Stomach (tissue), 9 donors: Measurements from ENCODE around the gene PFKFB1. TPM values are rescaled to one million over a fixed set of nuclear protein-coding genes. Genes with fewer than 3 reads are reported as not detected.

Experiments used
- DNase-seq, 2 donors: peaks; one replicate each; pipeline versions ENCODE4 v3.0.0 to v3.0.0-alpha.2; 2013 to 2019
- H3K27ac ChIP-seq, 5 donors: fragments of 200-600 bp in 4 of 5; sonication (generic) in 4 of 5; one replicate each; pipeline ENCODE4 v1.5.1; 2013 to 2019; ENCODE audit warnings: mild to moderate bottlenecking in 1 of 5, moderate library complexity in 1 of 5
- H3K27me3 ChIP-seq, 3 donors: fragments of 200-600 bp; sonication (generic); one replicate each; pipeline ENCODE4 v1.5.1; 2017 to 2019; ENCODE audit warnings: mixed run types in 1 of 3
- H3K36me3 ChIP-seq, 4 donors: fragments of 200-600 bp; sonication (generic); 1 replicate in 3 of 4; 2 replicates in 1 of 4; pipeline ENCODE4 v1.5.1; 2016 to 2019
- H3K4me1 ChIP-seq, 4 donors: fragments of 200-600 bp; sonication (generic); one replicate each; pipeline ENCODE4 v1.5.1; 2016 to 2019
- H3K4me3 ChIP-seq, 4 donors: fragments of 200-600 bp; sonication (generic) in 3 of 4; one replicate each; pipeline ENCODE4 v1.5.1; 2016 to 2019; ENCODE audit warnings: mild to moderate bottlenecking in 1 of 4
- H3K9me3 ChIP-seq, 4 donors: fragments of 200-600 bp; sonication (generic); one replicate each; pipeline ENCODE4 v1.5.1; 2016 to 2019
- CTCF ChIP-seq, 7 experiments: fragments of 450-650 bp in 4 of 7; fragments of 200-600 bp in 3 of 7; sonication (generic) in 3 of 7; IDR thresholded peaks; one replicate each; pipeline ENCODE4 v1.5.1; 2016 to 2019; ENCODE audit warnings: antibody characterized with exemption in 7 of 7, control low read depth in 2 of 7, mild to moderate bottlenecking in 1 of 7
- EP300 ChIP-seq: sonication (generic); formaldehyde crosslinking; IDR thresholded peaks from one replicate; pipeline ENCODE4 v1.6.1; 2017; ENCODE audit warnings: antibody characterized with exemption
- POLR2A ChIP-seq, 4 donors: fragments of 450-650 bp; IDR thresholded peaks; one replicate each; pipeline ENCODE4 v1.6.1; 2016; ENCODE audit warnings: antibody characterized with exemption in 4 of 4, control low read depth in 2 of 4, mild to moderate bottlenecking in 1 of 4, moderate library complexity in 1 of 4
- POLR2AphosphoS5 ChIP-seq, 3 donors: sonication (generic); formaldehyde crosslinking; IDR thresholded peaks; one replicate each; pipeline ENCODE4 v1.6.1; 2016; ENCODE audit warnings: antibody characterized with exemption in 3 of 3
- WGBS, 5 donors: extraction: QIAGEN DNeasy Blood & Tissue Kit in 3 of 5; methylation state at CpG; one replicate each; pipeline versions ENCODE4 v1.1.5 to v1.1.7; 2013 to 2018; 5-methylcytosine and 5-hydroxymethylcytosine counted together
- intact Hi-C: fragments of 100-400 bp; cut with DNase I; formaldehyde crosslinking; loops from one replicate; pipeline ENCODE4 v1.15.1; 2023; ENCODE audit warnings: low total_unique reads
- polyA plus RNA-seq, 3 donors: library from polyadenylated mRNA; stranded (reverse); fragments of 200-250 nt; gene quantifications; one replicate each; pipeline ENCODE4 v1.2.3, GENCODE V29; 2013
- total RNA-seq, 5 donors: library from RNA; depleted of rRNA; stranded (reverse); fragments of >200 nt; gene quantifications; one replicate each; pipeline versions ENCODE4 v1.1.0 to v1.2.3, GENCODE V29; 2014 to 2016
- donor health status: healthy with polysubstance abuse.
- donor health status: Bipolar disorder and iron deficiency.
- donor health status: healthy.

Gene PFKFB1
- total and polyA plus RNA-seq, 8 donors = 0.25 to 2.0 (median 0.57) TPM; not detected in 4

- H3K4me3 ChIP-seq = no peak overlapping the region
- DNase-seq = no peak
- 35 to 72% (median 61%) methylated on average over 5 to 9 of the region's 9 CpGs for WGBS, 5 donors
- peaks cover 0 to 21% (median 13%) of the 10 kb centered on the region in 4 donors for H3K4me1 ChIP-seq
- TF ChIP-seq POLR2AphosphoS5 (IDR thresholded peaks at IDR 0.05) (no peak), POLR2A (IDR thresholded peaks at IDR 0.05) (no peak), CTCF (IDR thresholded peaks at IDR 0.05) (no peak), EP300 (no peak)
- peak overlapping the region in 1 of 5 donors; percentile 50 for H3K27ac ChIP-seq
- H3K9me3 ChIP-seq = no peaks in the 10 kb centered on the region
- H3K27me3 ChIP-seq = no peaks in the 10 kb centered on the region
- peaks cover 0 to 35% (median 30%) of the 10 kb centered on the region in 4 donors for H3K36me3 ChIP-seq
- intact Hi-C loops = no loop called here
Measured at GRCh38 chrX:55008571-55009358, 14.8 kb upstream of the PFKFB1 start.

DNA sequence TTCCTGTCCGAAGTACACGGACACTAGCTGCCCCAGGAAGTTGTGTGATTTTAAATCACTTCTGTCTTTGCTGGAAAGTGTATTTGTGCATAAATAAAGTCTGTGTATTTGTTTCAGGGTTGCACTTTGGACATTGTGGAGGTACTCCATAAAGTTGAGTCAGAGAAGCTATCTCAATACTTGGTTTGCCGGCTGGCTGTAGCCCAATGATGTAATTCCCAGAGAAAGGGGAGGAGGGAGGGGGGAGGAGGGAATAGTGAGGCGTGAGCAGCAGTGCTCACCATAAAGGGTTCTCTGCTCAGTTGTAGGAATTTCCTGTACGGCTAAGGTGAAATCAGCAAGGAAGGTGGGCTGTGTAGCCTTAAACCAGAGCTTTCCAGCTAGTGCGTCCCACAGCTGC, 13.7 kb upstream of the PFKFB1 start:
- H3K4me3 ChIP-seq = no peak overlapping the region
- 13 to 54% (median 47%) methylated on average over 5 to 6 of the region's 6 CpGs for WGBS, 5 donors
- H3K9me3 ChIP-seq = no peaks in the 10 kb centered on the region
- peaks cover 0 to 46% (median 41%) of the 10 kb centered on the region in 4 donors for H3K36me3 ChIP-seq
- TF ChIP-seq CTCF (IDR thresholded peaks at IDR 0.05) = no peak
- no peak for TF ChIP-seq EP300
- TF ChIP-seq POLR2A (IDR thresholded peaks at IDR 0.05) = no peak
- peak in 1 of 3 donors; percentile 27 for TF ChIP-seq POLR2AphosphoS5 (IDR thresholded peaks at IDR 0.05)
- H3K27me3 ChIP-seq = no peaks in the 10 kb centered on the region
- DNase-seq = peak; percentile 51 to 67
- intact Hi-C loops = no loop called here
- H3K4me1 ChIP-seq = peaks cover 0 to 21% (median 13%) of the 10 kb centered on the region in 4 donors
- H3K27ac ChIP-seq = peak overlapping the region in 4 of 5 donors; percentile 5 to 71 (median 66)

DNA sequence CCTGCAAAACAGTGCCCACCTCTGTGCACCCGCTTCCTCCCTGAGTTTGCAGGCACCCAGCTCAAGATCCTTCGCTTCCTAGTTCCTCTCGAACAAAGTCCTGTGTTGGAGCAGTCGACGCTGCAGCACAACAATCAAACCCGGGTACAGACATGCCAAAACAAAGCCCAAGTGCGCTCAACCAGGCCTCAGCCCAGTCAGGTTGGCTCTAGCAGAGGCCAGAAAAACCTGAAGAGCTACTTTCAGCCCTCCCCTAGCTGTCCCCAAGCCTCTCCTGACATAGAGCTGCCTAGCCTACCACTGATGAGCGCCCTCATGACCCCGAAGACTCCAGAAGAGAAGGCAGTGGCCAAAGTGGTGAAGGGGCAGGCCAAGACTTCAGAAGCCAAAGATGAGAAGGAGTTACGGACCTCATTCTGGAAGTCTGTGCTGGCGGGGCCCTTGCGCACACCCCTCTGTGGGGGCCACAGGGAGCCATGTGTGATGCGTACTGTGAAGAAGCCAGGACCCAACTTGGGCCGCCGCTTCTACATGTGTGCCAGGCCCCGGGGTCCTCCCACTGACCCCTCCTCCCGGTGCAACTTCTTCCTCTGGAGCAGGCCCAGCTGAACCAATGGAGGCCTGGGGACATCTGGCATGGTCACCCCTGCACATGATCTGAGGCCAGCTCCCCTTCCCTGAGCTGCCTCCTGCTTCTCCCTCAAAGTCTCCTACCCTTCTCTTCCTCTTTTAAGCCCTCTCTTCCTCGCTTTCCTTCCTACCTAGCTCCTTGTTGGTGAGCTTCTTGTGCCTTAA, 13.0 kb upstream of the PFKFB1 start:
- Histone ChIP-seq H3K4me1 (peaks cover 0 to 21% (median 13%) of the 10 kb centered on the region in 4 donors), H3K36me3 (peaks cover 0 to 52% (median 46%) of the 10 kb centered on the region in 4 donors), H3K4me3 (no peak overlapping the region), H3K27me3 (no peaks in the 10 kb centered on the region), H3K9me3 (no peaks in the 10 kb centered on the region), H3K27ac (peak overlapping the region; percentile 5 to 71 (median 63))
- 81 to 93% (median 83%) methylated on average over 12 to 18 of the region's 18 CpGs for WGBS, 5 donors
- TF ChIP-seq POLR2AphosphoS5 (IDR thresholded peaks at IDR 0.05) = no peak
- TF ChIP-seq POLR2A (IDR thresholded peaks at IDR 0.05) = no peak
- TF ChIP-seq EP300 = no peak
- TF ChIP-seq CTCF (IDR thresholded peaks at IDR 0.05) = no peak
- DNase-seq = no peak
- intact Hi-C loops = no loop called here

DNA sequence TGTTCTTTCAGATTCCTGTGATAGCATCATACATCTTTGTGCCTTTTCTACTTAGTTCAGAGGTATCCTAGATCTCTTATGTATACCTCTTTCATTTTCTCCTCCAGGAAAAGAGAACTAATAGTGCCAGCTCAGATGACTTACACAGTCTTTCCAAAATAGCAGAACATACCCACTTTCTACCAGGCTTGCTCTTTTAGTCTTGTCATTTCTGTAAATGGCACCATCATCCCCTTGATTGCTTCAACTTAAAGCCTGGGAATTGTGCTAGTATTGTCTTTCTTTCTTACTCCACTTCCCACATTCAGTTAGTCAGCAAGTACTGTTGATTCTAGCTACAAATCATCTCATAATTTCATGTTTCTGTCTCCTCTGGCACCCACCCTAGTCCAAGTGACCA, 11.3 kb upstream of the PFKFB1 start:
- intact Hi-C loops = no loop called here

More for the DNA sequence above, 11.3 kb upstream of the PFKFB1 start:
- Histone ChIP-seq H3K4me1 (peaks cover 0 to 32% (median 16%) of the 10 kb centered on the region in 4 donors), H3K36me3 (peaks cover 0 to 54% (median 47%) of the 10 kb centered on the region in 4 donors), H3K27me3 (no peaks in the 10 kb centered on the region), H3K4me3 (no peak overlapping the region), H3K27ac (peak overlapping the region in 1 of 5 donors; percentile 4), H3K9me3 (no peaks in the 10 kb centered on the region)
- no peak for DNase-seq
- TF ChIP-seq POLR2AphosphoS5 (IDR thresholded peaks at IDR 0.05) (no peak), CTCF (IDR thresholded peaks at IDR 0.05) (no peak), POLR2A (IDR thresholded peaks at IDR 0.05) (no peak), EP300 (no peak)
